Left ventricle myocardium superior (tissue), 1 donor: ENCODE results near the gene SEBOX. TPM values are rescaled to one million over a fixed set of nuclear protein-coding genes. Genes with fewer than 3 reads are reported as not detected.

ENCODE experiments used
- ATAC-seq: fragments of 200-7000 bp; cut with Tn5 transposase; one replicate; pipeline ENCODE4 v1.9.1; 2020; ENCODE audit warnings: mild to moderate bottlenecking, moderate library complexity
- DNase-seq: peaks from one replicate; pipeline ENCODE4 v3.0.0-alpha.2; 2020
- intact Hi-C: fragments of 100-400 bp; cut with micrococcal nuclease; formaldehyde crosslinking; loops from one replicate; pipeline ENCODE4 v1.11.0; 2022
- long read RNA-seq: library from polyadenylated mRNA; unstranded; transcript quantifications from one replicate; pipeline ENCODE4 v2.0.0, GENCODE V29; 2021
- total RNA-seq: library from RNA; stranded (reverse); fragmentation: NEBNext Ultra II Directional; extraction: Animal tissue kit (Norgen Biotek cat#: 25700); gene quantifications from one replicate; pipeline ENCODE4 v1.2.1, GENCODE V29; 2021
- donor health status: DM: no; HTN: yes; CAD: no; lungs with severe emphysema.

SEBOX gene, protein sequence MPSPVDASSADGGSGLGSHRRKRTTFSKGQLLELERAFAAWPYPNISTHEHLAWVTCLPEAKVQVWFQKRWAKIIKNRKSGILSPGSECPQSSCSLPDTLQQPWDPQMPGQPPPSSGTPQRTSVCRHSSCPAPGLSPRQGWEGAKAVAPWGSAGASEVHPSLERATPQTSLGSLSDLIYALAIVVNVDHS
- total RNA-seq, result not detected
- long read RNA-seq, result 0 reads

DNA sequence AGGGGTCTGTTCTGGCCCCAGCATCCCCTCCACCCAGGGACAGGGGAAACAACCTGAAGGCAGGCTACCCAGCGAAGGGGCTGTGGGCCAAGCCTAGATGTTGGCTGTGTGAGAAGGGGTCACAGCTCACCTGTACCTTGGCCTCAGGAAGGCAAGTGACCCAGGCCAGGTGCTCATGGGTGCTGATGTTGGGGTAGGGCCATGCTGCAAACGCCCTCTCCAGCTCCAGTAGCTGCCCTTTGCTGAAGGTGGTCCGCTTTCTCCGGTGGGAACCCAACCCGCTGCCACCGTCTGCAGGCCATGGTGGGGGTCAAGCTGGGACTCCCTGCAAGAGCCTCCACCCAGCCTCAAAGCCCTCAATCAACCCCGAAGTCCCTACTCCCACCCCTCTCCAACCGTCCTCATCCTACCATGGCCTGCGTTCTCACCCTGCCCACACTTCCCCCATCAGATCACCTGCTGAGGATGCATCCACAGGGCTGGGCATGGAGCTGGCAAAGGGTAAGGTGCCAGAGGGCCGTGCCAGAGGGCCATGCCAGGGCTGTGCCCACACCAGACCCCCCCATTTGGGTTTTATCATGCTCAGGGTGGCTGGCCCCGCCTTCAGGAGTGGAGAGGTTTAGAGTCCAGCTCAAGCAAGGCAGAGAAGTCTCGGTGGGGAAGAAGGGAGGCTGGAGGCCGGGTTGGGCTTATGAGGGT, at the start of gene SEBOX:
Gene SEBOX, minus strand, starts transcription at position 535 of the 699 bp plus-strand sequence. Its CDS starts 48 bp downstream, at position 487.
- ATAC-seq (no peak), DNase-seq (no peak)
- intact Hi-C loops, result no loop called here

DNA sequence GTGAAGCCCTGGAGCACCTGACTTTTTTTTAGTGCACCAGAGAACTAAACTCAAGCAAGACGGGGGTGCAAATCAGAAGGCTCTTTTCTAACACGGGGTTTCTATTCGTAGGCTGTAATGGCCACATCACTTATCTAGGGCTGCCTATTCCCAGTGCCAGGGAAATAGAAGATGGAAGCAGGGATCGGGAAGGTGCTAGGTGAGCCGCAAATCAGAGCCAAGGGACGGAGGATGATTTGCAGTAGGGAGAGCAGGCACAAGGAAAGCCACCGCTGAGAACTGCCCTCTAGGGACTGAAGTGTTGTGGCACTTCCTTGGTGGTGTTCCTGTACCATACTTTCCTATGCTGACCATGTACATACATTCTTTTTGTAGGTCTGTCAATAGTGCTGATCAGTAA, 48.8 kb upstream of the SEBOX start:
- intact Hi-C loops, result no loop called here
- ATAC-seq, result no peak

DNA sequence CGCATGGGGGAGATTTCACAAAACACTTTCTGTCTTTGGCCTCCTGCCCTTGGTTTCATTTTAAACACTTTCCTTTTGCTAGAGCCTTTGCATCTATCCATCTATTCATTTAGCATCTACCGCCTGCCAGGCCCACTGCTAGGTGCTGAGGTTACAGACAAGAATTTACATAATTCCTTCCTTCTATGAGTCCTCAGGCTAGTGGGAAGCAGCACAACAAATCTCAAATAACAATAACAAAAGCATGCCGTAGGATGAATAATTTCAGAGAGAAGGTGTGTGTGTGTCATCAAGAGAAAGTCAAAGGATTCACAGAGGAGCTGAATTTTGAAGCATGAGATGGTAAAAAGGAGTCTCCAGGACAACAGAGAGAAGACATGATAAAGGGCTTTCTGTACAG, 47.1 kb upstream of the SEBOX start:
- ATAC-seq (no peak), DNase-seq (no peak)
- intact Hi-C loops, result no loop called here

More for the DNA sequence above, 48.8 kb upstream of the SEBOX start:
- DNase-seq, result no peak

DNA sequence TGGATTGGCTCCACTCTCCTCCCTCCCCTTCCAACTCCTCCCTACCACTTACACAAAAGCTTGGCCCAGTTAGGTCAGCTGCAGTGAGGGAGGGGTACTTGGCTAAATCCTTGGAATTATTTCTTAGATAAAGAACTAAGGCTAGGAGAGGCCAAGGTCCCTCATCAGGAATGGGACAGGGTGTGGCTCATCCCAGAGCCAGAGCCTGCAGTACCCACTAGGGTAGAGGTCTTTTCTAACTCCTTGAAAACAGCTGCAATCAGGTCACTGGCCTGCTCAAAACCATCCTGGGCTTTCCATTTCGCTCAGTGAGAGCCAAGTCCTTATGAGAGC, 42.9 kb upstream of the SEBOX start:
- no peak for DNase-seq
- intact Hi-C loops, result no loop called here
- ATAC-seq, result no peak

DNA sequence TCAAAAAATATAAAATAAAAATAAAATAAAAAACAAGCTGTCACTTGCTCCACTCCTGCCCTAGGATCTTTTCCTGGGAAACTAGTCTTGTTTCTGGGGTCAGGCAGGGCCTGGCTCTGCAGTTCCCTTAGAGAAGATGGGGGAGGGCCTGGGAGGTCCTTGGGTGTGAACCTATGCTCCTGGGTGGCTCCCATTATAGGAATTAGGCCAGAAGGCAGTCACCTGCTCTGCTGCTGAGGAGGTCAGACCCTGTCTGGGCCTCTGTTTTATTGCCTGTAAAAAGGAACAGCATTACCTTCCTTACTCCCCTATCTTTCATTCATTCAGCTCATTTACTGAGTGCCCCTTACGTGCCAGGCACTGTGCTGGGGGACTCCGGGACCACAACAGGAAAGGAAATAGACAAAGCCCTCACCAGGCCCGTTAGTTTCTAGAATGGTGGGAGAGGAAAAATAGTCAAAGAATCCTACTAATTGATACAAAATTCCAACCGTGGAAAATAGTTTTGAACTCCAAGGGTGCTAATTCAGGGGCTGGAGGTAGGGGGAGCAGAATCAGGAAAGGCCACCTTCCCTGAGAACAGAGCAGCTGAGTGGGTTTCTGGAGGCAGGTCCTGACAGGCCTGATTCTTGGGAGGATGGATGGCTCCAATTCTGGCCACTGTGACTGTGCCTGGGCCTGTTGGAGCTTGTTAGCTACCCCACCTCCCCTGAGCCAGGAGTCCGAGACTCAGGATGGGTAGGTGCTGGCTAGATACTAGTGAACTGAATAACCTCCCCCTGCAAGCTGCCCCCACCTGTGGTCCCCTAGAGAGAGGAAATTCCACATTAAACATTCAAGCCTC, 42.4 kb upstream of the SEBOX start:
- intact Hi-C loops, result no loop called here
- no peak for DNase-seq
- ATAC-seq, result no peak

DNA sequence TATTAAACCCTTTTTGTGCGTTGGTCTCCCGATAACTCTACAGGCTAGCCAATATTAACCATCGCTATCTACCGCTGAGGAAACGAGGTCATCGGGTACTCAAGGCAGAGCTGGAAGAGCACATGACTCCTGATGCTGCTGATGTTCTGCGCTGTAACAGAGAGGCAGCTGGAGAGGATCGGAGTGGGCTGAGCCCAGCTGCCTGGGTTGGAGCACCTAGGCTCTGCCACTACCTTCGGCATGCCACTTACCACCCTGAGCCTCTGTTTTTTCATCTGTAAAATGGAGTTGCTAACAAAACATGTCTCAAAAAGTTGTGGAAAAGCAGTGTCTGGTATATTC, 41.4 kb upstream of the SEBOX start:
- DNase-seq, result no peak
- intact Hi-C loops, result no loop called here
- ATAC-seq, result peak; percentile 21

DNA sequence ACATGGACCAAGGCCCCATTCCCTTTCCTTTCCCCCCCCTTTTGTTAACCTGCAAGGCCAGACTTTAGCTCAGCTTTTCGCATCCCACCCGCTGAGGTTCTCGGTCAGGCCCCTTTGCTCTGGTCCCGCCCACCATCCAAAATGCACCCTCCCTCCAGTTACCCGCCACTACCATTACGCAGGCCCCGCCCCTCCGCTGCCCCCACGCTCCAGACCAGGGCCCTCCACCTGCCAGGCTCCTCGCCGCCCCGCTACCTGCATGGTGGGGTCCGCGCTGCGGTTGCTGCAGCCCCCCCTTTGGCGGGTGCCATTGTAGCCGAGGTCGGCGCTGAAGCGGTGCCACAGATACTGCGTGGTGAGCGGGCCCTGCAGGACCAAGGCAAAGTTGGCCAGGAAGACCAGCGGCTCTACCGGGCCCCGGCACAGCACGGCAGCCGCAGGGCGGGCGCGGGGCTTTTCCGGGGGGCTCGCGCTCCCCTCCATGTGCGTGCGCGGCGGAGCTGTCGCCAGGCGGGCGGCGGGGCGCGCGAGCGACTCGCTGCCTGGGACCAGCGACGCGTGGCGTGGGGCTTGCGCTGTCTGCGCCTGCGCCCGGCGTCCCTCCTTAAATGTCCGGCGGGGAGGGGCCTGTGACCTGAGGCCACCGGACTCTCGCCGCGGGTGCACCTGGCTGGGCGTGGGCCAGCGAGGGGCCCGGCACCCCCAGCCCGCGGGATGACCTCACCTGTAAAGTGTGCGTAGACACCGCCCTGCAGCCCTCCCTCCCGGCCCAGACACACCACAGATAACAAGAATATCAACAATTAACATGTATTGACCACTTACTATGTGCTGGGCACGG, 40.9 kb upstream of the SEBOX start, which contains the start of gene SLC46A1:
Gene SLC46A1, minus strand, starts transcription at position 581 of the 841 bp plus-strand sequence. Its CDS starts 98 bp downstream, at position 483.
- DNase-seq, result peak; percentile 81
- peak; percentile 89 for ATAC-seq
- intact Hi-C loops, result no loop called here

DNA sequence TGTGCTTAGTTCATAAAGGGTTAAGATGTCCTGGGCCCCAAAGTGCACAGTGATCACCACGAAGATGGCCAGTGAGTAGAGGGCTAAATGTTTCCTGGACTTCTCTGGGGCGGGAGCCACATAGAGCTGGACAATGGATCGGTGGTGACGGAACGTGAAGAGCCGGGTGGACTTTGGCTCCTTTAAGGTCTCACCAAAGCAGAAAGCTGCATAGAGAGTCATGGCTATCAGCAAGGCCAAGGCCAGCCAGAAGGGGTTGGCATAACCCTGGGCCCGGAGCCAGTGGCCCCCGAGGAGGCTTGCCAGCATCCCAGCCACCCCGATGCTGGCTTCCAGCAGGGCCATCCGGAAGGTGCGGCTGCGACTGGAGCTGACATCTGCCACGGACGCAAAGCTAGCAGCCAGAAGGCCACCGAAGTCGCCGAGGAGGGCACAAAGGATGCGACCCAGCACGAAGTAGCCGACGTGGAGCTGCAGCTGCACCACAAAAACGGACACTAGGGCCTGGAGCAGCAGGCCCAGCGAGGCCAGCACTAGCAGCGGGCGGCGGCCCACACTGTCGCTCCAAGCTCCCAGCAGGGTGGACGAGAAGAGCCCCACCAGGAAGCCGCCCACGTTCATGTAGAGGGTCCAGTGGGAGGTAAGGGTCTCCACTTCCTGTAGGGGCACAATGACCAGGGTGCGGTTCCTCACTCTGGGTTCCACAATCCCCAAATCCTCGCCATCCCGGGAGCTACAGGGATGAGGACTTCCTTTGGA, 40.0 kb upstream of the SEBOX start:
- DNase-seq (peak; percentile 39), ATAC-seq (peak; percentile 10)
- intact Hi-C loops, result no loop called here

DNA sequence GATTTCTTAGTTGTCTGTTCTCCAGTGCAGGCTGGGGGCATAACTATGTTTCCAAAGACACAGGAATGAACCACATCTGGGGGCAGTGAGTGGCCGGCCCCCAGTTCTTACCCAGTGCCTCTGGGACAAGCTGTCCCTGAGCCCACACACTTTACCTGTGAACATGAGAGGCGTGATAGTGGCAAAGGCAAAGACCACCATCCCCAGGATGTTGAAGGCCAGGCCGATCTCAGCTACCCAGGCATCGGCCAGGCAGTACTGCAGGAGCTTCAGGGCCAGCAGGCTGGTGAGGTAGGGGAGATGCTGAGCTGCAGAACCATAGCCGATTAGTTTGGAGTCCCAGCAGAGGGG, 39.4 kb upstream of the SEBOX start:
- DNase-seq (no peak), ATAC-seq (no peak)
- intact Hi-C loops, result no loop called here

DNA sequence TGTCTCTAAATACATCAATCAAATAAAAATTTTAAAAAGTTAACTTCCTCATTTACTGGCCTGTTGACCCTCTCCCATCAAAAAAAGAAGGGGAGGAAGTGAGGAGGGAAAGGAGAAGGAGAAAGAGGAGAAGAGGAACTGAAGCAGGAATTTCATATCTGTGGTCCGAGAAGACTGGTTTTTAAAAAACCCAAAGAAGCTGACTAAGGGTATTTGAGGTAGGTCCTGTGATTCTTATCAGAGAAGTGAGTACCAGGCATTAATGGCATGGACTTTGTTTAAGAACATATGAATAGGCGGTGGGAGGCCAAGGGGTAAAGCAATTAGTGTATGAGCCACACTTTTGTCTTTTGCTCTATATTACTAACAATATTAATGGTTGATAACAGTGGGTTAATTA, 39.0 kb upstream of the SEBOX start:
- no peak for DNase-seq
- no peak for ATAC-seq
- intact Hi-C loops, result no loop called here

DNA sequence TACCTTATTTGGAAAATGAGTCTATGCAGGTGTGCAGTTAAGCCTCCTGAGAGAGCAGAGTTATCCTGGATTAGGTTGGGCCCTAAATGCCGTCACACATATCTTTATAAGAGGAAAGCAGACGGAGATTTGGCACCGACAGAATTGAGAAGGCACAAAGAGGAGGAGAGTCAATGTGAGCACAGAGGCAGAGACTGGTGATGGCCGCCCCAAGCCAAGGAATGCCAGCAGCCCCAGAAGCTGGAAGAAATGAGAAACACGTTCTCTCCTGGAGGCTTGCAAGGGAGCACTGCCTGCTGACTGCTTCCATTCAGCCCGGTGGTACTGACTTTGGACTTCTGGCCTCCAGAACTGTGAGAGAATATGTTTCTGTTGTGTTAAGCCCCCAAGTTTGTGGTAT, 37.8 kb upstream of the SEBOX start:
- intact Hi-C loops, result no loop called here
- no peak for ATAC-seq

DNA sequence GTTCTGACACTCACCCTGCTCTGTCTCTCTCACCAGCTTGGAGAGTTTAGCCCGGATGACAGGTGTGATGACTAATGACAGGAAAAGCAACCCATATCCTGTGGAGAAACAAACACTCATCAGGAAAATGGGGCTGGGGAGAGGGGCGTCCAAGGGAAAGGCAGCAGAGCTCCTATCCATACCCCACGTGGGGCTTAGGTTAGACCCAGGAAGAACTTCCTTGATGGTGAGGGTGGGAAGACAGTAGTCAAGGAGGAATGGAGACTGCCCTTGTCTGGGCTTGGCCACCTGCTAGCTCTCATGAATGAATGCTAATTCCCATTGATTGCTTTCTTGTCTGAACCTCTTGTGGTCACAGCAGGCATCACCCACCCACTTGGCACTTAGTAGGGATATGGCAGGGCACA, 37.2 kb upstream of the SEBOX start:
- ATAC-seq (no peak), DNase-seq (no peak)
- intact Hi-C loops, result no loop called here

More for the DNA sequence above, 37.8 kb upstream of the SEBOX start:
- DNase-seq, result no peak

DNA sequence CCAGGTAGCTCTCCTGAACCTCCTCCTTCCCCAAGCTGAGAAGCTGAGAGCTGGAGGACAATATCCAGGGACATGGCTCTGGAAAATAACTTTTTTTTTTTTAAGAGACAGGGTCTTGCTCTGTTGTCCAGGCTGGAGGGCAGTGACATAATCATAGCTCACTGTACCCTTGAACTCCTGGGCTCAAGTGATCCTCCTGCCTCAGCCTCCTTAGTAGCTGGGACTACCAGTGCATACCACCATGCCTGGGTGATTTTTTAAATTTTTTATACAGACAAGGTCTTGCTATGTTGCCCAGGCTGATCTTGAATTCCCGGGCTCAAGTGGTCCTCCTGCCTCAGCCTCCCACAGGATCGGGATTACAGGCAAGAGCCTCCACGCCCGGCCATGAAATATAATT, 34.8 kb upstream of the SEBOX start:
- no peak for DNase-seq
- intact Hi-C loops, result no loop called here

DNA sequence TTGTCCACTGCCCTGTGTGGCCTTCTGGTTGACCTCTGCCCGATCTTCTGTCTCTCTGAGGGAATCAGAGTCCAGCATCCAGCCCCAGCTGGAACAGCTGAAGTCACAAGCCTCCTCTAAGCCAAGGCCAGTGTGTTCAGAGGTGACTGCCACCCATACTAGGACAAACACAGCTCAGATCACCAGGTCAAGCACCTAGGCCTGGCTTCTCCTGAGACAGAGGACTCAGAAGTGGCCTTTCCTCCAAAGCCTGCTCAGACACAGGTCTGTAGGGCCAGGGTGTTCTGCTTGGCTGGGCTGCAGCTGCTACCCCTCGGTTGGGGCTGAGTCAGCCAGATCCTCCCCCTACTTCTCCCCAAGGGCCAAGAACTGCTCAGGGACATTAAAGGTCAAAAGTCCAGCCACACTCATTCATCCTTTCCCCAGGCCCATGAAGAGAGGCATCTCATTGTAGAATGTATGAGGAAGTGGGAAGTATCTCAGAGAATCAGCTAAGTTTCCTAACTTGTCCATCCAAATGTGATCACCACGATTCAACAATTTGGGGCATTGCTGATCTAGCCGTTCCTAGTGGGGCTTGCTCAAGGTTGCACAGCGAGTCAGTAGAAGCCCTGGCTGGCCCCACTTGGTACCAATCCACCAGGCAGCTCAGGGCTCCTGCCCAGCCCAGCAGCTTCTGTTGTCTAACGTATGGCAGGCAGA, 33.4 kb upstream of the SEBOX start:
- intact Hi-C loops, result no loop called here
- peak; percentile 41 for ATAC-seq
- no peak for DNase-seq

More for the DNA sequence above, 34.8 kb upstream of the SEBOX start:
- no peak for ATAC-seq

DNA sequence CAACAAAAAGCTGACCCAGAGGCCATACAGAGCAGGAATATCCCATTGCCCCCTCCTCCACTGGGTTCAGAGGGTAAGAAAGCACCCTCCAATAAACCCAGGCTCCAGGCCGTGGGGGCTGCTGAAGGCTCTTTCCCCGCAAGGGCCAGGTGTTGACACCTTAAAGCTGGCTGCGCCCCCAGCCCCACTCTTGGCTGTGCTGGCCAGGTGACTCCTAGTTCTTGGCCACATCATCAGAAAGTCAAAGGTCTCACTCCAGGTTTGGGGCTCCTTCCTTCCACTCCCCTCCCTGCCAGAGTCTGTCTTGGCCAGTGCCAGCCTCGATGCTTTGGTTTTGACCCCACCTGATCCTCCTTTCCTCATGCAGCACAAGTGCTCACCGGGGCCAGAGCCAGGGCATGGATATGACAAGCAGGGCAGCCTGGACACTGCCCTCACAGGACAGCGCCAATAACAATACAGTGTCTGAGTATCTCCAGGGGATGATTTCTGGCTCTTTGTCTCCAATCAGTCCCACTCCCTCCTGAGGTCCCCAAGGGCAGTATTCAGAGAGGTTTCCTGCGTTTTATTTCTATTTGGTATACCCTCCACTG, 32.8 kb upstream of the SEBOX start:
- no peak for DNase-seq
- ATAC-seq, result peak; percentile 17

DNA sequence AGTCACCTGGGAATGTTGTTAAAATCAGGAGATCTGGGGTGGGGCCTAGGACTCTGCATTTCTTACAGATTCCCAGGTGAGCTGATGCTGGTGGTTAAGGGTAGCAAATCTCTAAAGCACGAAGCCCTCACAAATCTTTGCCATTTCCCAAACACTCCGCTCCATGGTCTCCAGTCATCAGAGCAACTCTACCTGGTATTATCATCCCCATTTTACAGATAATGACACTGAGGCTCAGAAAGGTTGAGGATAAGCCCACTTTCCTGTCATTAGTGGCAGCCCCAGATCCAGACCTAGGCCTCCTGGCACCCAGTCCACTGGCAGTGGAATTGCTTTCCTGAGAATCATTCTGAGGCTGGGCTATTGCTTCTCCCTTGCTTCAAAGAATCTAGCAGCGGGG, 32.3 kb upstream of the SEBOX start:
- DNase-seq, result no peak
- no peak for ATAC-seq
- intact Hi-C loops, result no loop called here

More for the DNA sequence above, 32.8 kb upstream of the SEBOX start:
- intact Hi-C loops, result no loop called here

DNA sequence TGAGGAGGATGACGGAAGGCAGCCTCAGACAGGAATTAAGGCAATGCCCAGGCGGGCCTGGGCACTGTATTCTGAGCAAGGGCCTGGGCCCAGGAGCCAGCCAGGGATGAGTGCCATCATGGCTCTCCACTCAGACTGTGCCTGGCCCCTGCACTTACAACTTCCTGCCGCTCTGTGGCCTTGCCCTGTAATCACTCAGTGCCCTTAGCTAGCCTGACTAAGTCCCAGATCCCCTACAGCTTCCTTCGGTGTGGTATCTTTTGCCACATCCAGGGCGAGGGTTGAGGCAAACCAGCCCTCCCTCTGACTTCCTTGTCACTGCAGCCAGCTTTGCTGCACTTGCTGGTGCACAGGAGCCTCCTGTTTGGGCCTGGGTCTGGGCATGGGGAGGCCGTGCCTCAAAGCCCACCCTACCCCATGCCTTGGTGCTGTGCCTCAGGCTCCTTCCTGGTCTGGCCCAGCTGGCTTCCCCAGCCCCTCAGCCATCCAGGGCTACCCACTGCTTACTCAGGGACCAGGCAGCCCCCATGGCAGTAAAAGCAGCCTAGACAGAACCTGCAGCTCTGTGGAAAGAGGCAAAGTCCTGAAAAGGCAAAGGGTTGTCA, 31.7 kb upstream of the SEBOX start:
- ATAC-seq (no peak), DNase-seq (no peak)
- intact Hi-C loops, result no loop called here
